GM19452 (cell line): Measurements from ENCODE around the gene CAPN1.
"Not testable (repeated sequence)": the region's sequence is repeated elsewhere in the genome, so short reads cannot be mapped to it uniquely, and the experiment has no call there.

ENCODE experiments used
- ATAC-seq: cut with Tn5 transposase; IDR thresholded peaks from one replicate; pipeline ENCODE4 v1.9.1; 2021; ENCODE audit not compliant: unreplicated experiment

The CAPN1 gene

DNA sequence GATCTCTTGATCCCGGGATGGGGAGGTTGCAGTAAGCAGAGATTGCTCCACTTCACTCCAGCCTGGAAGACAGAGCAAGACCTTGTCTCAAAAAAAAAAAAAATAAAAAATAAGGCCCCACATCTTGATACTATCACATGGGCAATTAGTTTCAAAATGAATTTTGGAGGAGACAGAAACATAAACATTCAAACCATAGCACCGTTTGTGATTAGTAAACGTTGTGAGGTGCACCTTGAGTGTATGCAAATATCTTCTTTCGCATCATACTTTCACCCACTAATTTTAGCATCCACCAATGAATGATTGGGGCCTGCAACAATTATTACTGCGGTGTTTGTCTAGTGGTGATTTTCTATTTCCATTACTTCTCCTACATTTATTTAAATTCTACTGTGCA lies 22.7 kb upstream of the CAPN1 start:
- no peak for ATAC-seq

DNA sequence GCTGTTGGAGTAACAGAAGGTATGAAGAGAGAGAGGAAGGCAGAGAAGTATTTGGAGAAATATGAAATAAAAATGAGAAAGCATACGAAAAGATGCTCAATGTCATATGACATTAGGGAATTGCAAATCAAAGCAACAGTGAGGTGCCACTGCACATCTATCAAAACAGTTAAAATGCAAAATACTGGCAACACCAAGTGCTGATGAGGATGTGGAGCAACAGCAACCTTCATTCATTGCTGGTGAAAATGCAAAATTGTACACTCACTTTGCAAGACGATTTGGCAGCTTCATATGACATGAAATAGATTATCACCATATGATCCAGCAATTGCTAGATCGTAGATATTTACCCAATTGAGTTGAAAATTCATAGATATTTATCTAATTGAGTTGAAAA lies 21.1 kb upstream of the CAPN1 start:
- no peak for ATAC-seq

DNA sequence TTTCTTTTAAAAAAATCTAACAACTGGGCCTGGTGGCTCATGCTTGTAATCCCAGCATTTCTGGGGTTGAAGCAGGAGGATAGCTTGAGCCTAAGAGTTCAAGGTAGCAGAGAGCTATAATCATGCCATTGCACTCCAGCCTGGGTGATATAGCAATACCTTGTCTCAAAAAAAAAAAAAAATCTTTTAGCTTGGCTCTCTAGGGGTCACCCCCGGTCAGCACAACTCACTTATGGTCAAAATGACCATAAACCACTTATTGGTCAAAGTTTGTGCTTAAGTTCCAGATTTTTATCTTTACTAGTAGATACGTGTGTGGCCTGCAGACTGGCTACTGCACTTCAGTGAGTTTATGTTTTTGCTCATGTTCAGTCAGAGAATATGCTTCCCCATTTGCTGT lies 18.0 kb upstream of the CAPN1 start:
- ATAC-seq: no peak

DNA sequence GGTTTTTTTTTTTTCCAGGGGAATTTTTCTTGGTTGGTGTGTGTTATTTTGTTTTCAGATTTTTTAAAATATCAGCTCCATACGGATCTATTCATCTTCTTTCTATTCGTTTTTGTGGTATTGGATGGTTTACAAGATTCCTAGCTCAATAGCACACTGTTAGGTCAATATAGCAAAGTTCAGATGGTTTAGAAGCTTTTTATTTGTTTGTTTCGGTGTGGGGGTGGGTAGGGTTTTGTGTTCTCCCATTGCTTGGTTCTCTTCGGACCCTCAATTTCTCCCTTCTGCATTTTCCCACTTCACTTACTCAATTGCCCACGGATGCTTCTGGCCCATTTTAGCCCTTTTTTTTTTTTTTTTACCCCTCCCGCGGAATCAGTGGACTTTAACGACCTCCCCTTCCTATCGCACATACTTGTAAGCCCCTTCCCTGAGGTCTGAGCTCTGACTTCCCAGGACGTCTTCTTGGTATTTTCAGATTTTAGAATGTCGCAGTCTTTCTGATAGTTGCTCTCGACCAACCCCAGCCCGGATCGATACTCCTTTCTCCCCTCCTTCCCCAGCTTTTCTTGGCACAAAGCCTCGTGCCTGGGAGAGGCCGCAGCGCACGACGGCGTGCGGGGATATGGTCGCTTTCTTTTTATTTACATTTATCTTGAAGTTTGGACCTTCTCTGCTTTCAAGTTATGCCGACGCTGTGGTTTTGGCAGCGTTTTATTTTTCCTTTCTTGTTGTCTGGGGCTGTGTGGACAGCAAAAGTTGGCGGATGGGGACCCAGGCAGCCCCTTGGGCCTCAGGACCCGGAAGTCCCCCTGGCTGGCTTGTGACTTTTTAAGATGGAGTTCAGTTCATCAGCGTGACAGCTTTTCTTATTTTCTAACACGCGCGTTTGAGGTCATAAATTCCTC lies 16.1 kb upstream of the CAPN1 start:
- ATAC-seq: no peak

DNA sequence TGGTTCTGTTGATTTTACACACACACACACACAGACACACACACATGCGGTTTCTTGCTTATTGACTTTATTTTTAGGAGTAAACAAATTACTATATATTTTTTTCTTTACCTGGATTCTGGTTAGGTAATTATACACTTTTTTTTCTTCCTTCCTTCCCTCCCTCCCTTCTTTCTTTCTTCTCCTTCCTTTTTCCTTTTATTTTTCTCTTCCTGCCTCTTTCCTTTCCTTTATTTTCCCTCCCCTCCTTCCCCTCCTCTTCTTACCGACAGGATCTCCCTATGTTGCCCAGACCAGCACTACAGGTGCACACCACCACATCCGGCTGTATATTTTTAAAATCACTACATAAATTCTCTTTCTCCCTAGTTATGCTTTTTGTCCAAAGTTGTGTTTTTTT lies 14.8 kb upstream of the CAPN1 start:
- no peak for ATAC-seq

DNA sequence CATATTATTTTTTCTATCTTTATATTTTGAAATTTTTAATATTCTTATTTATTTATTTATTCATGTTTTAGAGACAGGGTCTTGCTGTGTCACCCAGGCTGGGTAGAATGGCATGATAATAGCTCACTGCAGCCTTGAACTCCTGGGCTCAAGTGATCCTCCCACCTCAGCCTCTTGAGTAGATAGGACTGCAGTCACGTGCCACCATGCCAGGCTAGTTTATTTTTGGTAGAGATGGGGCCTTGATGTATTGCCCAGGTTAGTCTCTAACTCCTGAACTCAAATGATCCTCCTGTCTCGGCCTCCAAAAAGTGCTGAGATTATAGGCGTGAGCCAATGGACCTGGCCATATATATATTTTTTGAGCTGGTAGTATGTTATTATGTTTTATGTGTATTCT lies 14.1 kb upstream of the CAPN1 start:
- ATAC-seq: no peak

DNA sequence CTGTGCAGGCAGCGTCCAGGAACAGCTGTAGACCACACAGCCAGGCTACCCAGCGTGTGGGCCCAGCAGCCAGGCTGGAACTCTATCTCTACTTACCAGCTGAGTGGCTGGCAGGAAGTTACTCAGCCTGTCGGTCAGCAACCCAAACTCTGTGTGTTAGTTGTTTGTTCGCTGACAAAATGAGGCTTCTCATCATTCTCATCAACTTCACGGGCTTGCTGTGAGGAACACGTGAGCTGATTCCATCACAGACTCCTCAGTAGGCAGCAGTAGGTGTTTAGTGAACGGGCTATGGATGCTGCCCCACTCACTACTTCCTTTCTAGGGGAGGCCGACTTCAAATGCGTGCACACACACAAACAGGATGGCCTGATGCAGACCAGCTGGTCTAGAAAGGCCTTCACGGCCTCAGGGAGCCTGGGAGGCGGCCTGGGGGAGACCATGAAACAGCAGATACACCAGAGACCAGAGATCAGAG lies 12.5 kb upstream of the CAPN1 start:
- ATAC-seq: no peak

DNA sequence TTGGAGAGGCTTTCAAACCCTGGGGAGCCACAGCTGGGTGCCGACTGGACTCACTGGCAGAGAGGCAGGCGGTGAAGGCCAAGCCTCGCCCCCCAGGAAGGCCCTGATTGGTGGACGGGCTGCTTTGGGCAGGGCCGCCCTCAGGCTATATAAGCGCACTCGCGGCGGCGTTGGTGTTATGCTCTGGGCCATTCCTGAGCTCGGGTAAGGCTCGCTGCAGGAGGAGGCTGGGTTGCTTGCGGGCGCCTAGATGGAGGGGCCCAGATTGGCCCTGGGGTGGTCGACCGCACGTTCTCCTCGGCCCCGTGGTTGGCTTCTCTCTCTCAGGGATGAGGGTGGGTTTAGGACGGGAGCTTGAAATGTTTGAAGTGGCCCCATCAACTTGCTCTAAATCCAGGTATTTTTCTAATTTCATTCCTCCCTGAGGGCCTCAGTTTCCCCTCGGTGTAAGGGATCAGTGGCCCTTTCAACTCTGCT lies 11.6 kb upstream of the CAPN1 start, which contains the start of gene SPDYC:
Gene SPDYC (plus strand): TSS at position 176 of the 477 bp plus-strand sequence. CDS start 1,125 bp downstream, outside the sequence.
- ATAC-seq: no peak

DNA sequence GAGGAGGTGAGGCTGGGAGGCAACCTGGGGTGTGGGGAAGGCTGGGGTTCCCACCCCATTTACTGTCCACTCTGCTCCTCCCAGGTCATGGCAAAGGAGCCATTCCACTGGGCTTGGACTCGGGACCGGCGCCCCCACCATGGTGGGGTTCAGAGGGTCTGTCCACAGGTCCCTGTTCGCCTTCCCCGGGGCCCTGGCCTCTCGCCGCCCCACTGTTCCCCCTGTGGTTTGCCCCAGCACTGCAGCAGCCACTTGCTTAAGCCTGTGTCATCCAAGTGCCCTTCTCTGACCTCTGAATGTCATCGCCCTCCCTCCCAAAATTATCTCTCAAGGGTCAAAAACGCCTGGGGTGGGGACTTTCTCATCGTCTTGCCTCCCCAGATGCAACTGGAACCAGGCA lies 9.1 kb upstream of the CAPN1 start:
- ATAC-seq: no peak

DNA sequence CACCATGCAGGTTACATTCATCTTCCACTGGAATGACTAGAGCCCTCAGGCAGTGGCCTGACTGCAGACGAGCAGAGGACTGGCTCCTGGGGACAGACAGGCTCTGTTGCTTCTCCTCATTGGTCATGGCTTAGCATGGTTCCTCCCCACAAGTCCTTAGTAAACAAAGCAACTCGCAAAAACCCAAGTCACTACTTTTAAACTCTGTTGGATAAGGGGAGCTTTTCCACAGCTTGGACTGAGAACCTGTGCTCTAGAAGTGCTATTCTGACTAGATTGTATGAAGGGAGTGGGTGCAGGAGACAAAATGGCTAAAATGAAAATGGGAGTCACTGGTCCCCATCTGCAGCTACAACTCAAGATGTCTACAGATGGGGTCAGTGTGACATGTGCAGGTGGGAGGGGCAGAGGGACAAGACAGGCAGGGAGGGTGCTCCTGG lies 7.1 kb upstream of the CAPN1 start:
- ATAC-seq: not testable (repeated sequence)

DNA sequence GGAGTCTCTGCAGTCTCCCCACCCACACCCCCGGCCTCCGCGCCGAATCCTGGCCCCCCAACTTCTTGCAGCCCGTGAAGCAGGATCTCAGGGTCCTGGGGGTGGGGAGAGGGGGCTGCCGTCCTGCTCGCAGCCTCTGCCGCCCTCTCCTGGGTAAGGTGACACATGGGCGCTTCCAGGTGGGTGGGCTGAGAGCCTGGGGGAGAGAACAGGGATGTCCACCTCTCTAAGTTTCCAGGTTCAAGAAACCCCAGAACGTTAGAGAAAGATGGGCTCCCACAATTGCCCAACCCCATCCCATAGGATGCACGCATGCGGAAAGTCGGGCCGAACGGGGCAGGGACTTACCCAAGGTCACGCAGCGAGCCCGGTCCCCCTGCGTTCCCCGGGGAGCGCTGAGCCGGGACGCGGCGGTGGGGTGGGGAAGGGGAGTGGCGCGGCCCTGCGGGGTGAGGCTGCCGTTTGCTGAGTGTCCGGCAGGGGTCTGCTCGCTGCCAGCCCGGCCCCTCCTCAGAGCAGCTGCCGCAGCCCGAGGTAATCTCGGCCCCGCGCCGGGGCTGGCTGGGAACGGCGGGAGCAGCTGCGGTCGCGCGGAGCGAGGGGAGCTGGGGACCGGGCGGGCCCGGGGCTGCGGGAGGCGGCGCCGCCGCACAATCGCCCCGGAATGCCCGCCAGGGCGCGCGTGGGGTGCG lies 705 bp upstream of the CAPN1 start:
- peak; percentile 68 for ATAC-seq

DNA sequence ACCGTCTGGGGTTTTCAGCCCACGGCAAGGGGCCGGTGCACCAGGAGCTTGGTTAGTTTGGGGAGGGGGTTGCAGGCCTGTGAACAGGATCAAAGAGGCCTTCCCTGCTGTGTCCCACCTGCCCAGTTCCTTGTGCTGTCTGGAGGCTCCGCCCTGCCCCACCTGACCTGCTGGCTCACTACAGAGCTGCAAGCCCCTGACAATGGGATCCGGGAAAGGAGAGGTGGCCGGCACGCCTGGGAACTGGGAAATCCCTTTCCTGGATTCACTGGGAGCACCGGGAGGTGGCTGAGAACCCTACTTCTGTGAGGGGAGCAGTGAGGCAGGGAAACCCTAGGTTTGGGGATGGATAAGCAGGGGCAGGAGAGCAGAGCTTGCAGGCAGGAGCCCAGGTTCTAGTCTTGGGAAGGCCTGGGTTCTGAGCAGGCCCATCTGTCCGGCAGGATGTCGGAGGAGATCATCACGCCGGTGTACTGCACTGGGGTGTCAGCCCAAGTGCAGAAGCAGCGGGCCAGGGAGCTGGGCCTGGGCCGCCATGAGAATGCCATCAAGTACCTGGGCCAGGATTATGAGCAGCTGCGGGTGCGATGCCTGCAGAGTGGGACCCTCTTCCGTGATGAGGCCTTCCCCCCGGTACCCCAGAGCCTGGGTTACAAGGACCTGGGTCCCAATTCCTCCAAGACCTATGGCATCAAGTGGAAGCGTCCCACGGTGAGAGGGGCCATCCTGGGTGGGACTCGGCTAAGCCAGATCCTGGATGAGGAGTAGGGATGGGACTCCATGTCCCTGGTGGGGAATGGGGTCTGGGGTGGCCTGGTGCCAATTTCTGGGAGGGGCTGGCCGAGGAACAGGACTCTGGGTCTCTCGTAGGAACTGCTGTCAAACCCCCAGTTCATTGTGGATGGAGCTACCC lies 786 bp downstream of the CAPN1 start:
- ATAC-seq: no peak

DNA sequence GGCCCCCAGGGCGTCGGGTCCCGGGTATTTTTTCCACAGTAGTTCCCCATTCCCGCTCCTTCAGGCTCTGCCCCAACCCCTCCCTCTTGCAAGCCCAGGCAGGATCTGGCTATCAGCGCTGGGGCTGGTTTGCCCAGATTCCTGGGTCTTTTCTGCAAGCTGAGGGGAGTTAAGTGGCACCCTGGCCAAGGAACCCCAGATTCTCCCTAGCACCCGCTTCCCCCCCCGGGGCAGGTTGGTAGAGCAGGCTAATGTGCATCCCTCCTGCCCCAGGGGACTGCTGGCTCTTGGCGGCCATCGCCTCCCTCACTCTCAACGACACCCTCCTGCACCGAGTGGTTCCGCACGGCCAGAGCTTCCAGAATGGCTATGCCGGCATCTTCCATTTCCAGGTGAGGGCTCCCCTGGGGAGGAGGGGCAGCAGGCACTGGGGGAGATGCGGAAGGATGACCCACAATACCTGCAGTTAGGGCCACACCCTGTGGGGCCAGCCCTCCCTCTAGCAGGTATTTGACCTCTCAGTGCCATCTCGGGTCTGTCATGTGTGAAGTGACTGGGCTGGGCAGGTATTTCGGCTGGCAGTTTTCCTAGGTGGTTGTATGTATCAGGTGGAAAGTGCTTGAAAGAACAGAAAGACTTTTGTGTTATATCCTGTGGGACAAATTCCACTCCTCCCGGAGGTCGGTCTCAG lies 1.6 kb downstream of the CAPN1 start:
- ATAC-seq: no peak

DNA sequence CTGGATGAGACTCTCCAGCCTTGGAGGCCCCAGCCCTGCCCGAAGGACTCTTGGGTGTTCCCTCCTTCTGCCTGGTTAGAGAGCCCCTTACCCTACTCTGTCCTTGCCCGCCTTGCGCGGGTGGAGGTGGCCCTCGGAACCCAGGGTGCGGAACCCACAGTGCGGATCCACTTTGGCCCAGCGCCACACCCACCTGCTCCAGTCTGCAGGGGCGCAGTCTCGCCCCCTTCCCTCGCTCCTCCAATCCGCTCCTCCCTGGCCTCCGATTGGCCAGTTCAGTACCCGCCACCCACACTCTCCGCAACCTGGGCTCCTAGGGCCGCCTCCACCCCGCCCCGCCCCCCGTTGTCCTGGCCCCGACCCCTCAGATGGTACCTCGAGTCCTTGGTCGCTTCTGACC lies 2.4 kb downstream of the CAPN1 start:
- no peak for ATAC-seq

DNA sequence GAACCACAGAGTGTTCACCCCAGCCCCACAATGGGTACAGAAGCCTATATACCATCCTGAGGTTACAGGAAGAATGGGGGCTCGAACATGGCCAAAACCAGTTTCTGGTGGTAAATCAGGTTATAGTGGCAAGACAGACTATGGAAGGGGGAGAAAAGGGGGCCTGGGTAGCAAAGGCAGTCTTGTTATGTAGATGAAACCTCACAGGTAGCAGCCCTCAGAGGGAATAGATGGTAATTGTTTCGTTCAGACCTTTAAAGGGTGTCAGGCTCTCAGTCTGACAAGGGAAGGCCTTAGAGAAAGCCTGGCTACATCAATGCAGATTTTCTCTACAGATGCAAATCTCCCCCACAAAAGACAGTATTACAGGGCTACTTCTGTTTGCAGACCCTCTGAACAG lies 3.4 kb downstream of the CAPN1 start:
- ATAC-seq: no peak

DNA sequence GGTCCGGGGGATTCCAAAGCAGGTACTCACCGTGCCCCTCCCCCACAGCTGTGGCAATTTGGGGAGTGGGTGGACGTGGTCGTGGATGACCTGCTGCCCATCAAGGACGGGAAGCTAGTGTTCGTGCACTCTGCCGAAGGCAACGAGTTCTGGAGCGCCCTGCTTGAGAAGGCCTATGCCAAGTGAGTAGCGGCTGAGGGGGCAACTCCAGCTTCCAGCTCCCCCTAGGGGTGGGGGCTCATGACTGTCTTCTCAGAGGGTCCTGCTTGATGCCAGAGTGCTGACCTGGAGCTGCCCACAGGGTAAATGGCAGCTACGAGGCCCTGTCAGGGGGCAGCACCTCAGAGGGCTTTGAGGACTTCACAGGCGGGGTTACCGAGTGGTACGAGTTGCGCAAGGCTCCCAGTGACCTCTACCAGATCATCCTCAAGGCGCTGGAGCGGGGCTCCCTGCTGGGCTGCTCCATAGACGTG lies 4.2 kb downstream of the CAPN1 start:
- no peak for ATAC-seq

DNA sequence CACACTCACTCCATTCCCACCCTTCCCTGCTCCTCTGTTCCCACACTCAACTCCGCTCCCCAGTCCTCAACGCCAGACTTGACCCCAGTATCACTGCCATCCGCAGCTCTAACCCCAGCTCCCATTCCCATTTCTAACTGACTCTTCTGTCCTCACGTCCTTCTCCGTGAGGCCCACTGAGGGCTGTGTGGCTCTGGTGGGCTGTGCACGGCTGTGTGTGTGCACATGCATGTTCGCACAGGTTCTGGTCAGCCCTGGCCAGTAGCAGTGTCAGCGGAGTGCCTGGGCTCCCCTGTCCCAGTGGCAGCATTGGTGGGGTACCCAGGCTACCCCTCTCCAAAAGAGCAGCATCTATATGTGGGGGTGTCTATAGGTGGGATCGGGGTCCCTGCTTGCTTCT lies 5.0 kb downstream of the CAPN1 start:
- ATAC-seq: no peak

DNA sequence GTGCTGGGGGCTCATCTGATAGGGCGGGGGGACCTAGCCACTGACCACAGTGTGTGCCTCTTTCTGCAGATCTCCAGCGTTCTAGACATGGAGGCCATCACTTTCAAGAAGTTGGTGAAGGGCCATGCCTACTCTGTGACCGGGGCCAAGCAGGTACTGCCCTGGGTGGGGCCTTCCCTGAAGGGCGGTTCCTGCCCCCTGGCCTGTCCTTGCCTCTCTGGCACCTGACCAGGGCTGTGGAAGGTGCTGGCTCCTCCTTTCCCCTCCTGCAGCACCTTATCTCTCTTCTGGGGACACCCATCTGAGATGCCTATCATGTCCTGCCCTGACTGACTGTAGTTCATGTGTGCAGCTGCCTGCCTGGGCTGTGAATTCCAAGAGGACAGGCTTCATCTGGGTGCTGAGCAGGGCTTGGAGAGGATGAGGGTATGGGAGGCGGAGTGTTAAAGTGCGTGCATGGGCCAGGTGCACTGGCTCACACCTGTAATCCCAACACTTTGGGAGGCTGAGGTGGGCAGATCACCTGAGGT lies 5.5 kb downstream of the CAPN1 start:
- ATAC-seq: no peak

DNA sequence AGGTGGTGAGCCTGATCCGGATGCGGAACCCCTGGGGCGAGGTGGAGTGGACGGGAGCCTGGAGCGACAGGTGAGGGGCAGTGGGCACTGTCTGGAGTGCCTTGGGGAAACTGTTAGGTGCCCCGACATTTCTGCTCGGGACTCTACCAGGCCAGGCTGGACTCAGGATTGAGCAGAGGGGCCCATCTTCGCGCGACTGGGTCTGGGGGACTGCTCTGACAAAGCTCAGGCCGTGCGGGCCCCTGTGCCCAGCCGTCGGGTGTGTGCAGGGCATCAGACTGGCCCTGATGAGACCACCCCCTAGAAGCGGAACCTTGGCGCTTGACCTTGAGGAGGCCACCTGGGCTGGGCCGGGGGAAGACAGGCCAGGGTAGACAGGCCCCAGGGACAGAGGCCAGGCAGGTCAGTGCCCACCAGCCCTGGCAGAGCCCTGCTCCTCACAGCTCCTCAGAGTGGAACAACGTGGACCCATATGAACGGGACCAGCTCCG lies 6.3 kb downstream of the CAPN1 start:
- ATAC-seq: no peak

DNA sequence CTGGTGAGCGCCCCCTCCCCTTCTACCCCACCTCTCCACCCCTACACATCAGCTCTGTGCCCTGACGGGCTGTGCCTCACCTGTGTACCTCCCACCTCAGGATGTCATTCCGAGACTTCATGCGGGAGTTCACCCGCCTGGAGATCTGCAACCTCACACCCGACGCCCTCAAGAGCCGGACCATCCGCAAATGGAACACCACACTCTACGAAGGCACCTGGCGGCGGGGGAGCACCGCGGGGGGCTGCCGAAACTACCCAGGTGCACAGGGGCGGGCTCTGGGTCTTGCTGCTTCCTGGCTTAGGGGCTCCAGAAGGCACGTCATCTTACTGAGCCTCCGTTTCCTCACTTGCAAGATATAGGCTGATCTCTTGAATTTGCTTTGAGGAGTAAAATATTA lies 6.8 kb downstream of the CAPN1 start:
- no peak for ATAC-seq
